ENCODE data around the gene CSNK1D.
A peak's percentile ranks its signal among the peaks of the same experiment; 100 is the strongest.

CSNK1D gene

GRCh38 chr17:82309656-82310570, 36.4 kb upstream of the CSNK1D start:
- DNase-seq = no peak

- DNase-seq = no peak
Observed at GRCh38 chr17:82305727-82306300, 32.3 kb upstream of the CSNK1D start.

- no peak for DNase-seq
Observed at GRCh38 chr17:82304826-82305726, 31.6 kb upstream of the CSNK1D start.

GRCh38 chr17:82303944-82304808, 30.7 kb upstream of the CSNK1D start:
- no peak for DNase-seq

- DNase-seq = no peak
Observed at GRCh38 chr17:82302991-82303943, 29.8 kb upstream of the CSNK1D start.

- DNase-seq = no peak
Observed at GRCh38 chr17:82302568-82302963, 29.1 kb upstream of the CSNK1D start.

GRCh38 chr17:82301916-82302567, 28.5 kb upstream of the CSNK1D start:
- DNase-seq = no peak

- DNase-seq = no peak
Observed at GRCh38 chr17:82301300-82301915, 27.9 kb upstream of the CSNK1D start.

GRCh38 chr17:82300707-82301270, 27.3 kb upstream of the CSNK1D start:
- peak; percentile 44 for DNase-seq

- no peak for DNase-seq
Observed at GRCh38 chr17:82300228-82300627, 26.7 kb upstream of the CSNK1D start.

GRCh38 chr17:82299452-82299851, 26.0 kb upstream of the CSNK1D start:
- no peak for DNase-seq

GRCh38 chr17:82298538-82299421, 25.3 kb upstream of the CSNK1D start:
- no peak for DNase-seq

- DNase-seq = no peak
Observed at GRCh38 chr17:82297714-82298537, 24.4 kb upstream of the CSNK1D start.

- DNase-seq = no peak
Observed at GRCh38 chr17:82297280-82297713, 23.8 kb upstream of the CSNK1D start.

- no peak for DNase-seq
Observed at GRCh38 chr17:82296511-82297279, 23.2 kb upstream of the CSNK1D start.

- no peak for DNase-seq
Observed at GRCh38 chr17:82295472-82295814, 21.9 kb upstream of the CSNK1D start.

Measured in NCI-H1694 (cell line).